Vagina (tissue), 2 donors: ENCODE data around the gene CYP1A1.

ENCODE experiments used
- CTCF ChIP-seq, 3 experiments: fragments of 450-650 bp in 2 of 3; fragments of 200-600 bp in 1 of 3; sonication (generic) in 1 of 3; IDR thresholded peaks; one replicate each; pipeline ENCODE4 v1.5.1; 2017 to 2019; ENCODE audit warnings: antibody characterized with exemption in 3 of 3, mild to moderate bottlenecking in 2 of 3, moderate library complexity in 2 of 3
- POLR2AphosphoS5 ChIP-seq, 2 donors: sonication (generic); formaldehyde crosslinking; IDR thresholded peaks; one replicate each; pipeline ENCODE4 v1.9.0; 2017; ENCODE audit warnings: antibody characterized with exemption in 2 of 2, mild to moderate bottlenecking in 2 of 2, low read depth in 1 of 2; ENCODE audit not compliant: insufficient read depth in 1 of 2

DNA sequence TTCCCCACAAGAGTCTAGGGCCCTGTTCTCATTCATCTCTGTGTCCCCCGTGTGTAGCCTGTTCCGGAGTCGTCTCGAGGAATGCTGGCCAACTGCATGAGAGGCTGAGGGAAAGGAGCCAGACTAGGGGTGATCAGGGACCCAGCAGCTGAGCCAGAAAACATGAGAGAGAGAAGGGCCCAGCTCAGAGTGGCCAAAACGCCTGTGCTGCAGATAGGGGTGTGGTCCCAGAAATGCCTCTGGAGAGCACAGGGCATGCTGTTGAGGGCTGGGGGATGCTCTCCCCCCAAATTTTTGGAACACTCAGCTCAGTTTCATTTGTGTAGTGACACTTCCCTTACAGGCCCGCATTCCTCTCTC is 37.4 kb upstream of the CYP1A1 start:
- TF ChIP-seq CTCF (IDR thresholded peaks at IDR 0.05): no peak
- TF ChIP-seq POLR2AphosphoS5 (IDR thresholded peaks at IDR 0.05; ENCODE audit: insufficient read depth in 1 of 2, low read depth in 1 of 2): no peak
